Skeletal muscle satellite cell (primary cell): ENCODE data around the gene SS18L1.

Source experiments
- H3K27me3 ChIP-seq: 2 replicates; pipeline ENCODE4 v1.7.0; 2013; ENCODE audit warnings: low read length; ENCODE audit not compliant: control insufficient read depth, insufficient read depth
- H3K36me3 ChIP-seq: 2 replicates; pipeline ENCODE4 v1.7.0; 2013; ENCODE audit warnings: mild to moderate bottlenecking, control low read depth, low read length; ENCODE audit not compliant: insufficient read depth
- H3K4me1 ChIP-seq: 2 replicates; pipeline ENCODE4 v1.7.0; 2013; ENCODE audit warnings: low read length; ENCODE audit not compliant: control insufficient read depth, insufficient read depth
- H3K4me2 ChIP-seq: 2 replicates; pipeline ENCODE4 v1.7.0; 2013; ENCODE audit warnings: mild to moderate bottlenecking, low read length
- H3K4me3 ChIP-seq: 2 replicates; pipeline ENCODE4 v1.7.0; 2013; ENCODE audit warnings: low read length
- H3K9ac ChIP-seq: 2 replicates; pipeline ENCODE4 v1.7.0; 2013; ENCODE audit warnings: mild to moderate bottlenecking, low read depth, low read length, moderate library complexity
- H3K9me3 ChIP-seq: replicated peaks from 2 replicates; pipeline ENCODE4 v1.7.0; 2013; ENCODE audit warnings: mild to moderate bottlenecking, control low read depth, low read length

SS18L1 gene

DNA sequence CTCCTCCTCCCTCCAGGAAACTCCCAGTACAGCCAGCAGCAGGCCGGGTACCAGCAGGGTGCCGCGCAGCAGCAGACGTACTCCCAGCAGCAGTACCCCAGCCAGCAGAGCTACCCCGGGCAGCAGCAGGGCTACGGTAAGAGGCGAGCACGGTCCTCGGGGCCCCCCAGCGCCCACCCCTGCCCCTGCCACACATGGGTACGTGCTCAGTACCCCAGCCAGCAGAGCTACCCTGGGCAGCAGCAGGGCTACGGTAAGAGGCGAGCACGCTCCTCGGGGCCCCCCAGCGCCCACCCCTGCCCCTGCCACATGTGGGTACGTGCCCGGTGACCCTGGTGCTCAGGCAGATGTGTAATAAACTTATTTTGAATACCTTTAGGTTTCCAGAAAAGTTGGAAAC is 29.1 kb downstream of the SS18L1 start:
- Histone ChIP-seq H3K9ac (no peak overlapping the region), H3K4me3 (no peak overlapping the region), H3K27me3 (no peaks in the 10 kb centered on the region), H3K9me3 (no peaks in the 10 kb centered on the region), H3K4me1 (no peaks in the 10 kb centered on the region), H3K4me2 (no peak overlapping the region), H3K36me3 (peaks cover 38% of the 10 kb centered on the region)

GRCh38 chr20:62174021-62174804 is 30.6 kb downstream of the SS18L1 start:
- H3K4me3 ChIP-seq, result no peak overlapping the region
- no peaks in the 10 kb centered on the region for H3K4me1 ChIP-seq
- H3K27me3 ChIP-seq, result no peaks in the 10 kb centered on the region
- H3K4me2 ChIP-seq, result no peak overlapping the region
- H3K9me3 ChIP-seq, result no peaks in the 10 kb centered on the region
- no peak overlapping the region for H3K9ac ChIP-seq
- H3K36me3 ChIP-seq, result peaks cover 34% of the 10 kb centered on the region

GRCh38 chr20:62174870-62175624 is 31.5 kb downstream of the SS18L1 start:
- Histone ChIP-seq H3K36me3 (peaks cover 29% of the 10 kb centered on the region), H3K4me2 (no peak overlapping the region), H3K9ac (no peak overlapping the region), H3K4me1 (no peaks in the 10 kb centered on the region), H3K9me3 (no peaks in the 10 kb centered on the region), H3K27me3 (no peaks in the 10 kb centered on the region), H3K4me3 (no peak overlapping the region)

DNA sequence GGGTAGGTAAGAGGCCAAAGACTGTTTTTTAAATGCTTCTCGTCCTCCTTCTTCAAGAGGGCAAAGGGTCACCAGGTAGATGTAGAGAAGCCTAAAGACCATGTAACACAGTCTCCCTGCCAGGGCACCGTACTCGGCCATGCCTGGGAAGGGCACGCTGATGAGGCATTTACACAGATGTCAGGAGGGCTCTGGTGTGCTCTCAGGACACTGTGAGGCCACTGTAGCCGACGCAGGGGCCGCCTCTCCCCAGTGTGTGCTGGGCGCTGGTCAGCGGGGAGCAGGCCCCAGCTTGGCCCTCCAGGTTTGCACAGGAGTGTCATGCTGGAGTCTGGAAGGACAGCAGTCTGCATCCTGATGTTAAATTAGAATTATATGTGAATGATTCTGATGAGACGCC is 32.1 kb downstream of the SS18L1 start:
- Histone ChIP-seq H3K9me3 (no peaks in the 10 kb centered on the region), H3K4me2 (no peak overlapping the region), H3K27me3 (no peaks in the 10 kb centered on the region), H3K9ac (no peak overlapping the region), H3K4me3 (no peak overlapping the region), H3K36me3 (peaks cover 31% of the 10 kb centered on the region), H3K4me1 (no peaks in the 10 kb centered on the region)

- H3K9me3 ChIP-seq, result no peaks in the 10 kb centered on the region
- no peak overlapping the region for H3K9ac ChIP-seq
- H3K4me2 ChIP-seq, result no peak overlapping the region
- peaks cover 3% of the 10 kb centered on the region for H3K4me1 ChIP-seq
- H3K36me3 ChIP-seq, result peaks cover 31% of the 10 kb centered on the region
- no peak overlapping the region for H3K4me3 ChIP-seq
- no peaks in the 10 kb centered on the region for H3K27me3 ChIP-seq
Measured at GRCh38 chr20:62176866-62177265, 33.3 kb downstream of the SS18L1 start.

DNA sequence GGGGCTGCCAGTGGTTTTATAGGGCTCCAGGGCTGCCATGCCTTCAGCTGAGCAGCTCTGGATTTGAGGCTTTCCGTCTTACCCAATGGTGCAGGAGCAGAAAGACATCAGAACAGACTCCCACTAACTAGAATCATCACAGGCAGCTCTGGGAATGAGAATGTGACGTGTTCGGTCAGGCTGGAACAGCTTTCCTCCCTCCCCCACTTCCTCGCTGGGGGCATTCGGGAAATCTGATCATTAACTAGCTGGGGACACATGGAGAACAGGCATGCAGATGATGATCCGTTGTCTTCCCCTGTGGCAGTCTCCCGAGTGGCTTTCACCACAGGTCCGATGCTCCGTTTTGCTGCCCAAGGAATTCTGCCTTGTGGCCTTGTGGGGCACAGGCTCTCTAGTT is 33.7 kb downstream of the SS18L1 start:
- Histone ChIP-seq H3K9ac (no peak overlapping the region), H3K4me3 (no peak overlapping the region), H3K27me3 (no peaks in the 10 kb centered on the region), H3K4me2 (no peak overlapping the region), H3K9me3 (no peaks in the 10 kb centered on the region), H3K4me1 (peaks cover 7% of the 10 kb centered on the region), H3K36me3 (peaks cover 31% of the 10 kb centered on the region)

DNA sequence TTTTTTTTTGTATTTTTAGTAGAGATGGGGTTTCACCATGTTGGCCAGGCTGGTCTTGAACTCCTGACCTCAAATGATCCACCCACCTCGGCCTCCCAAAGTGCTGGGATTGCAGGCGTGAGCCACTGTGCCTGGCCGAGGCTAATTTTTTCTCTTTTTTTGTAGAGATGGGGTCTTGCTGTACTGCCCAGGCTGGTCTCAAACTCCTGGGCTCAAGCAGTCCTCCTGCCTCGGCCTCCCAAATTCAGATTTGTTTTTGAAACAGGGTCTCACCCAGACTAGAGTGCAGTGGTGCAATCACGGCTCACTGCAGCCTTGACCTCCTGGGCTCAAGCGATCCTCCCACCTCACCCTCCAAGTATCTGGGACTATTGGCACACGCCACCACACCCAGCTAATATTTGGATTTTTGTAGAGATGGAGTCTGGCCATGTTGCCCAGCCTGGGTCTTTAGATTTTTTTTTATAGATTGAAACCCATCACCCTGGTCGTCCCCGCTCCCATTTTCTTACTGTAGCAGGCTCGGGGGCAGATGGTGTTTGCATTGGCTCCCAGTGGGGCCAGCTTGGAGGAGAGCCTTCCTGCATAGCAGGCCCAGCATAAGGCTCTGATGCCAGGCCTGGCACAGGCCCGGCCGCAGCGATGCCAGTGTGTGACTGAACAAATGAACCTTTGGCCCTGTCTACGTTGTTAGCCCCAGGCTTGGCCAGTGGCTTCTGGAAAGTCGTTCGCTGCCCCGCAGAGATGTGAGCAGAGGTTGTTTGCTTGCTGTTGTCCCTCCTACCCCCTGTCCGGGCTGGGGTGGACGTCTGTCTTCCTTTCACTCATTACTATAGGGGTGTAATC is 35.0 kb downstream of the SS18L1 start:
- H3K4me3 ChIP-seq, result no peak overlapping the region
- peaks cover 7% of the 10 kb centered on the region for H3K4me1 ChIP-seq
- H3K9me3 ChIP-seq, result no peaks in the 10 kb centered on the region
- H3K4me2 ChIP-seq, result no peak overlapping the region
- no peaks in the 10 kb centered on the region for H3K27me3 ChIP-seq
- peaks cover 31% of the 10 kb centered on the region for H3K36me3 ChIP-seq
- H3K9ac ChIP-seq, result no peak overlapping the region

GRCh38 chr20:62179162-62179504 is 35.6 kb downstream of the SS18L1 start:
- Histone ChIP-seq H3K4me3 (no peak overlapping the region), H3K36me3 (peaks cover 28% of the 10 kb centered on the region), H3K9me3 (no peaks in the 10 kb centered on the region), H3K27me3 (no peaks in the 10 kb centered on the region), H3K4me1 (peaks cover 10% of the 10 kb centered on the region), H3K4me2 (no peak overlapping the region), H3K9ac (no peak overlapping the region)

GRCh38 chr20:62181808-62182207 is 38.2 kb downstream of the SS18L1 start:
- Histone ChIP-seq H3K36me3 (peaks cover 11% of the 10 kb centered on the region), H3K9ac (peak overlapping the region; percentile 97), H3K9me3 (no peaks in the 10 kb centered on the region), H3K4me3 (peak overlapping the region; percentile 99), H3K4me1 (peaks cover 12% of the 10 kb centered on the region), H3K27me3 (no peaks in the 10 kb centered on the region), H3K4me2 (peak overlapping the region; percentile 84)

GRCh38 chr20:62182469-62183425 is 39.2 kb downstream of the SS18L1 start, which contains the start of gene MTG2:
MTG2 (plus strand) TSS chr20:62183028; CDS start chr20:62193421, 10,393 bp downstream.
- H3K4me2 ChIP-seq, result peak within 1 kb of the TSS; percentile 84
- no peaks in the 10 kb centered on the region for H3K27me3 ChIP-seq
- peak within 1 kb of the TSS; percentile 97 for H3K9ac ChIP-seq
- peaks cover 11% of the 10 kb centered on the region for H3K36me3 ChIP-seq
- H3K4me3 ChIP-seq, result peak within 1 kb of the TSS; percentile 99
- H3K9me3 ChIP-seq, result no peaks in the 10 kb centered on the region
- H3K4me1 ChIP-seq, result peaks cover 21% of the 10 kb centered on the region
